GM06990 (cell line): ENCODE data around the gene RIMS4.

Experiments used
- DNase-seq: peaks from one replicate; pipeline ENCODE4 v3.0.0-alpha.2; 2011; ENCODE audit not compliant: insufficient read length; ENCODE audit errors: extremely low read depth
- H3K27me3 ChIP-seq: replicated peaks from 2 replicates; pipeline ENCODE4 v1.6.0; 2011; ENCODE audit warnings: low read length; ENCODE audit not compliant: control insufficient read depth, insufficient read depth
- H3K36me3 ChIP-seq: 2 replicates; pipeline ENCODE4 v1.5.1; 2011; ENCODE audit warnings: low read length; ENCODE audit not compliant: control insufficient read depth, insufficient read depth
- H3K4me3 ChIP-seq: replicated peaks from 2 replicates; pipeline ENCODE4 v1.5.1; 2011; ENCODE audit warnings: low read depth, mild to moderate bottlenecking, control low read depth, low read length
- TF ChIP-seq, protein P1 (sequence below): IDR thresholded peaks from 2 replicates; pipeline ENCODE4 v1.5.1; 2011; ENCODE audit warnings: low read length, control low read depth, mild to moderate bottlenecking, inconsistent platforms; ENCODE audit not compliant: insufficient read depth, poor library complexity, severe bottlenecking

Gene RIMS4

DNA sequence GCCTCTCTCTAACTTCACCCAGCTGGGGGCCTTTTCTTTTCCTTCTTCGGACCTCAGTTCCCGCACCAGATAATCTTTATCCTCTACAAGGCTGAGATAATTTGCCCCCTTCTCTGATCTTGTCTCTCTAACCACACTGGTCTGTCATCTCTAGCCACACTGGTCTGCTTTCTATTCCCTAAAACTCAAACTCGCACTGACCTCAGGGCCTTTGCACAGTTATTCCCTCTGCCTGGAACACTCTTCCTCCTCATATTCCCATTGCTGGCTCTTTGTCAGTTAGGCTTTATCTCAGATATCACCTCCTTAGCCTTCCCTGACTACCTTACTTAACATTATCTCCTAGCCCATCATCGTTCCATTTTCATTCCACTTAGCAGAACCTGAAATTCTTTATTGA is 7.6 kb downstream of the RIMS4 start:
- TF ChIP-seq, protein P1, sequence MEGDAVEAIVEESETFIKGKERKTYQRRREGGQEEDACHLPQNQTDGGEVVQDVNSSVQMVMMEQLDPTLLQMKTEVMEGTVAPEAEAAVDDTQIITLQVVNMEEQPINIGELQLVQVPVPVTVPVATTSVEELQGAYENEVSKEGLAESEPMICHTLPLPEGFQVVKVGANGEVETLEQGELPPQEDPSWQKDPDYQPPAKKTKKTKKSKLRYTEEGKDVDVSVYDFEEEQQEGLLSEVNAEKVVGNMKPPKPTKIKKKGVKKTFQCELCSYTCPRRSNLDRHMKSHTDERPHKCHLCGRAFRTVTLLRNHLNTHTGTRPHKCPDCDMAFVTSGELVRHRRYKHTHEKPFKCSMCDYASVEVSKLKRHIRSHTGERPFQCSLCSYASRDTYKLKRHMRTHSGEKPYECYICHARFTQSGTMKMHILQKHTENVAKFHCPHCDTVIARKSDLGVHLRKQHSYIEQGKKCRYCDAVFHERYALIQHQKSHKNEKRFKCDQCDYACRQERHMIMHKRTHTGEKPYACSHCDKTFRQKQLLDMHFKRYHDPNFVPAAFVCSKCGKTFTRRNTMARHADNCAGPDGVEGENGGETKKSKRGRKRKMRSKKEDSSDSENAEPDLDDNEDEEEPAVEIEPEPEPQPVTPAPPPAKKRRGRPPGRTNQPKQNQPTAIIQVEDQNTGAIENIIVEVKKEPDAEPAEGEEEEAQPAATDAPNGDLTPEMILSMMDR = no peak
- Histone ChIP-seq H3K36me3 (no peaks in the 10 kb centered on the region), H3K4me3 (no peak overlapping the region), H3K27me3 (no peaks in the 10 kb centered on the region; the same call in none of the 2 replicates)
- DNase-seq = no peak

DNA sequence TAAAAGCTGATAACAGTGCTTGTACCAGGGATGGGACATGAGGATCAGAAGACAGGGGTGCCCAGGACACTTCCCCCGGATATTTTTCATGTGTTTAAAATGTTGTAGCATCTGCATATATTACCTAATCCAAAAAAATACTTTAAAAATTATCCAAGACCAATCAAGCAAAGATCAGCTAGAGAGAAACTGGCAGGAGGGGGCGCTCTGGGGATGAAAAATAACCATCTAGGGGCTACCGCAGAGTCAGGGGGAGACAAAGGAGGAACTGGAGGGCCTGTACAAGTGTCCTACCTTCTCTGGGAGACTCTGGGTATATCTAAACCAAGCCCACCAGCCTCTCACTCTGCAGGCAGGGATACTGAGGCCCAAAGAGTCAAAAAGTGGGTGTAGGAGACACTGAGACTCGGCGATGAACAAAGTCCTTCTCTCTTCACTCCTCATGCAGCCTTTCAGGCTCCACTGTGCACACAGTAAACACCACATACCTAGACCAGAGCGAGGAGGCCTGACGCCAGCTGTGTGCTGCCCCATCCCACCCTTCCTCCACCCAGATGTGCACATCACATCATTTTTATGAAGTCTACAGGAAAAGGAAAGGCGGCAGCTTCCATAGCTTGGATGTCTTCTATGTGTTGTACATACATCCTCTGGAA is 9.8 kb downstream of the RIMS4 start:
- Histone ChIP-seq H3K4me3 (no peak overlapping the region), H3K36me3 (no peaks in the 10 kb centered on the region), H3K27me3 (no peaks in the 10 kb centered on the region; the same call in none of the 2 replicates)
- TF ChIP-seq, protein P1 = peak; percentile 45
- DNase-seq = no peak

DNA sequence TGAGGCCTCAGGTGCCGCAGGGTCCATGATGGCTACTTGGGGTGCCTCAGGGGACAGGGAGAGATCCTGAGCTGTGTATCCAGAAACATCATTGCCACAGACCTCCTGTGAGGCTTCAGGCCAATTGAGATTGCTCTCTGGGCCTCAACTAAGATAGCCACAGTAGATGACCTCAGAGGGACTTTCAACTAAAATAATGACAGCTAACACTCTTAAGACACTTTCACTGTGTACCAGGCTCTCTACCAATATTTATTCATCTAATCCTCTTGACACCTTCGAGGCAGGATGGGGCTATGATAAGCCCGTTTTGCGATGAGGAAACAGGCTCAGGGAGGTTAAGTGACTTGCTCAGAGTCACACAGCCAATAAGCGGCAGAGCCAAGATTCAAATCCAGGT is 10.7 kb downstream of the RIMS4 start:
- no peaks in the 10 kb centered on the region; the same call in none of the 2 replicates for H3K27me3 ChIP-seq
- TF ChIP-seq, protein P1 = no peak
- no peak overlapping the region for H3K4me3 ChIP-seq
- DNase-seq = no peak
- H3K36me3 ChIP-seq = no peaks in the 10 kb centered on the region

DNA sequence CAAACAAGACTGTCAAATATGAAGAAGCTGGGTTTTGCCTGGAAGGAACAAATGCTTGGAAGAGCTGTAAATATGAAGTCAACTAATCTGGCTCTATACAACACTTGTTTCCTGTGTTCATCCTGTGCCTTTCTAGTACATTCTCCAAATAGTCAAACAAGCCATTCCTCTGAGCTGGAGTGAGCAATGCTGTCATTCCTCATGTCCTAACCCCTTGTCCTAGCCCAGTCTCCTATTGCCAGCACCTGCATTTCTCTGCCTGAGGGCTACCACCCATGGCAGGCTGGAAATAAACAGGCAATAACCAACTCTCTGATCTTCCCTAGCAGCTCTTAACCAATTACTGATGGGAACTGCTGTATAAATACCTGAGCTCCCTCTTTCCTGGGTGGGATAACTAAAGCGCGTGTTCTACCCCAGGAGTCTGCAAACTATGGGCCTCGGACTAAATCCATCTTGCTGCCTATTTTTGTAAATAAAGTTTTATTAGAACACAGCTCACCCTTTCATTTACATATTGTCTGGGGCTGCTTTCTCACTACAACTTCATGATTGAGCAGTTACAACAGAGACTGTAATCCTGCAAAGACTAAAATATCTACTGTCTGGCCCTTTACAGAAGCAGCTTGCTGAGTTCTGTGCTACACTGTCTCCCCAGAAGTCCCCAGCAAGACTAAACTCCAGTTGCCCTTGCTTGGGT is 13.4 kb downstream of the RIMS4 start:
- H3K4me3 ChIP-seq = no peak overlapping the region
- TF ChIP-seq, protein P1 = no peak
- no peaks in the 10 kb centered on the region; the same call in 1 of the 2 replicates for H3K27me3 ChIP-seq
- no peaks in the 10 kb centered on the region for H3K36me3 ChIP-seq
- no peak for DNase-seq

DNA sequence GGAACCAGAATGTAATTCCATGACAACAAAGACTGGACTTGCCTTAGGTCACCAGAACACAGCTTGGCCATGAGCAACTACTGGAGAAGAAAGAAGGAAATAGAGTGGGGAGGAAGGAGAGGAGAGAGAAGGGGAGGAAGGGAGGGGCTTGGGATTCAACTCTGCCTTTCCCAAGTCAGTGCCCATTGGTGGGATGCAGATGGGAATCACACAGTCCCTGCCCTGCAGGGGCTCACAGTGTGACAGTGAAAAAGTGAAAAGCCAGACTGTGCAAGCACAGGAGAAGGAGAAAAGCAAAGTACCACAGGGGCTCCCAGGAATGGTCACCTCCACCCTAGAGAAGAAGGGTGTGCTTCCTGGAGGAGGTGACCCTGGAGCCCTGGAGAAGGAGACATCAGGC is 14.0 kb downstream of the RIMS4 start:
- TF ChIP-seq, protein P1 = no peak
- Histone ChIP-seq H3K36me3 (no peaks in the 10 kb centered on the region), H3K27me3 (no peaks in the 10 kb centered on the region; the same call in 1 of the 2 replicates), H3K4me3 (no peak overlapping the region)
- DNase-seq = no peak
